Suprapubic skin (tissue), 4 donors: ENCODE results near the gene DNAH8. TPM values are rescaled to one million over a fixed set of nuclear protein-coding genes. Genes with fewer than 3 reads are reported as not detected.

Source experiments
- DNase-seq, 2 donors: peaks; one replicate each; pipeline ENCODE4 v3.0.0-alpha.2; 2019; ENCODE audit warnings: low spot score in 2 of 2
- H3K27ac ChIP-seq: fragments of 200-600 bp; sonication (generic); one replicate; pipeline ENCODE4 v1.5.1; 2019
- H3K27me3 ChIP-seq: fragments of 200-600 bp; sonication (generic); one replicate; pipeline ENCODE4 v1.5.1; 2019
- H3K36me3 ChIP-seq: fragments of 200-600 bp; sonication (generic); one replicate; pipeline ENCODE4 v1.5.1; 2019
- H3K4me1 ChIP-seq: fragments of 200-600 bp; sonication (generic); one replicate; pipeline ENCODE4 v1.5.1; 2019
- H3K4me3 ChIP-seq: fragments of 200-600 bp; sonication (generic); one replicate; pipeline ENCODE4 v1.5.1; 2019; ENCODE audit warnings: mild to moderate bottlenecking
- H3K9me3 ChIP-seq: fragments of 200-600 bp; sonication (generic); one replicate; pipeline ENCODE4 v1.5.1; 2019
- CTCF ChIP-seq, 2 donors: fragments of 200-600 bp in 1 of 2; fragments of 450-650 bp in 1 of 2; sonication (generic) in 1 of 2; IDR thresholded peaks; one replicate each; pipeline ENCODE4 v1.5.1; 2016 to 2019; ENCODE audit warnings: antibody characterized with exemption in 2 of 2, mild to moderate bottlenecking in 1 of 2, moderate library complexity in 1 of 2
- EP300 ChIP-seq: sonication (generic); formaldehyde crosslinking; IDR thresholded peaks from one replicate; pipeline ENCODE4 v1.6.1; 2017; ENCODE audit warnings: antibody characterized with exemption
- POLR2A ChIP-seq, 2 donors: fragments of 450-650 bp; IDR thresholded peaks; one replicate each; pipeline ENCODE4 v1.6.1; 2017; ENCODE audit warnings: antibody characterized with exemption in 2 of 2, mild to moderate bottlenecking in 2 of 2, moderate library complexity in 2 of 2
- POLR2AphosphoS5 ChIP-seq, 3 donors: sonication (generic); formaldehyde crosslinking; IDR thresholded peaks; one replicate each; pipeline ENCODE4 v1.6.1; 2017; ENCODE audit warnings: antibody characterized with exemption in 3 of 3
- WGBS: methylation state at CpG from one replicate; pipeline ENCODE4 v1.1.5; 2018; 5-methylcytosine and 5-hydroxymethylcytosine counted together
- total RNA-seq, 4 donors: library from RNA; depleted of rRNA; stranded (reverse); fragments of >200 nt; gene quantifications; one replicate each; pipeline ENCODE4 v1.1.0, GENCODE V29; 2016

Gene DNAH8
- total RNA-seq, 4 donors from 2014 or later, result 0.04 to 0.23 (median 0.08) TPM; not detected in 1

DNA sequence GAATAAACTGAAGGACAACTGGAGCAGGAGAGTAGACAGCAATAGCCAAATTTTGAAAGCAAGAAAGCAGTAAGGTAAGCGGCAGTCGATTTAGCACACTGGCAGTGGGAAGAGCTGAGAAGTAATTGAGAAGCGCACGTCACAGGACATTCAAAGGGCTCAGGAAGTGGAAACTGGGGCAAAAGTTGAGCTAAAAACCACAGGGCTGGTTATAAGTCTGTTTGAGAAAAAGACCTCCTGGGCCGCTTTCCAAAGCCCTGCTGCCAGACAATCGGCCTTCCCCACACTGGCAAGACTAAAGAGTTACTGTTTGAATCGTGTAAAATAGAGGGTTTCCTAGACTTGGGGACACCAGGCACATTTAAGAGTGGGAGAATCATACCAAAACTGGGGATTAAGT, 161.4 kb downstream of the DNAH8 start:
- H3K4me1 ChIP-seq, result no peaks in the 10 kb centered on the region
- H3K4me3 ChIP-seq, result no peak overlapping the region
- H3K27ac ChIP-seq, result no peak overlapping the region
- TF ChIP-seq POLR2A (IDR thresholded peaks at IDR 0.05) (no peak), EP300 (no peak), POLR2AphosphoS5 (IDR thresholded peaks at IDR 0.05) (no peak), CTCF (IDR thresholded peaks at IDR 0.05) (no peak)
- no peaks in the 10 kb centered on the region for H3K36me3 ChIP-seq
- no peaks in the 10 kb centered on the region for H3K9me3 ChIP-seq
- WGBS, result 64% methylated on average over 7 of the region's 7 CpGs
- H3K27me3 ChIP-seq, result no peaks in the 10 kb centered on the region
- no peak for DNase-seq

DNA sequence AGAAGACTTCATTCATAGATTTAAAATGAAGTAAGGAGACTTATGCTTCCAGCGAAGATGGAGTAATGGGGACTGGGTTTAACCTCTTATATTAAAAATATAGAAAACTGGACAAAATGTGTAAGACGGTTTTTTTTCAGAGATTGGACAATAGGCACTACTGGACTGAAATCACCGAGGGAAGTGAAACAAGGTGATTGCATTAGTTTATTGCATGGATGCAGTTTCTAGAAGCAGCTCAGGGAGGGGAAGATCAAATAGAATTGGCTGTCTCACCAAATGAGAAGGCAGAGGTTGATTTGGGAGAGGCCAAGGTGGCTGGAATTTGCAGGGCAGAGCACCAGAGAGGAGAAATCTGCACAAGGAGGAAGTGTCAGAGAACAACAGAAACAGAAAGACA, 162.6 kb downstream of the DNAH8 start:
- DNase-seq, result no peak
- Histone ChIP-seq H3K4me1 (no peaks in the 10 kb centered on the region), H3K27ac (no peak overlapping the region), H3K27me3 (no peaks in the 10 kb centered on the region), H3K36me3 (no peaks in the 10 kb centered on the region), H3K9me3 (no peaks in the 10 kb centered on the region), H3K4me3 (no peak overlapping the region)
- TF ChIP-seq CTCF (IDR thresholded peaks at IDR 0.05), result no peak
- no peak for TF ChIP-seq POLR2AphosphoS5 (IDR thresholded peaks at IDR 0.05)
- TF ChIP-seq EP300, result no peak
- no peak for TF ChIP-seq POLR2A (IDR thresholded peaks at IDR 0.05)
- WGBS, result 46% methylated on average over 2 of the region's 3 CpGs

DNA sequence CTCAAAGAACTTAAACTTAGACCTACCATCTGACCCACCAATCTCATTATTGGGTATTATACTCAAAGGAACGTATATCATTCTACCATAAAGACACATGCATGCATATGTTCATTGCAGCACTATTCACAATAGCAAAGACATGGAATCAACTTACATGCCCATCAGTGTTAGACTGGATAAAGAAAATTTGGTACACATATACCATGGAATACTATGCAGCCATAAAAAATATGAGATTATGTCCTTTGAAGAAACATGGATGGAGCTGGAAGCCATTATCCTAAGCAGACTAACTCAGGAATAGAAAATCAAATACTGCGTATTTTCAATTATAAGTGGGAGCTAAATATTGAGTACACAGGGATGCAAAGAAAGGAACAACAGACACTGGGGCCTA, 167.0 kb downstream of the DNAH8 start:
- TF ChIP-seq POLR2AphosphoS5 (IDR thresholded peaks at IDR 0.05) (no peak), POLR2A (IDR thresholded peaks at IDR 0.05) (no peak), EP300 (no peak), CTCF (IDR thresholded peaks at IDR 0.05) (no peak)
- DNase-seq, result no peak
- WGBS, result 99% methylated on average over 2 of the region's 2 CpGs
- Histone ChIP-seq H3K27ac (no peak overlapping the region), H3K9me3 (no peaks in the 10 kb centered on the region), H3K4me1 (no peaks in the 10 kb centered on the region), H3K36me3 (no peaks in the 10 kb centered on the region), H3K27me3 (no peaks in the 10 kb centered on the region), H3K4me3 (no peak overlapping the region)

DNA sequence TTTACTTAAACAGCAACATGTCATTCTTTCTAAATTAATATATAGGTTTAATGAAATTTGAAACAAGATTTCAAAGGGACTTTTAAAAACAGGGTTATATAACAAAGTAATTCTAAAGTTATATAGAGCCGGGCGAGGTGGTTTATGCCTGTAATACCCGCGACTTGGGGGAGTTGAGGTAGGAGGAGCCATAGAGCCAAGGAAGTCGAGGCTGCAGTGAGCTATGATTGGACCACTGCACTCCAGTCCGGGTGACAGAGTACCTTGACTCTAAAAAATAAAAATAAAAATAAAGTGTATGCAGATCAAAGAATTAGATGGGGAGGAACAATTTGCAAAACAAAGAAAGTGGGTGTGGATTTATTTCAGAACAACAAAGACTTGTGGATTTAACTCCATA, 182.4 kb downstream of the DNAH8 start:
- no peak overlapping the region for H3K27ac ChIP-seq
- TF ChIP-seq EP300, result no peak
- TF ChIP-seq CTCF (IDR thresholded peaks at IDR 0.05), result no peak
- no peak for TF ChIP-seq POLR2AphosphoS5 (IDR thresholded peaks at IDR 0.05)
- no peak for TF ChIP-seq POLR2A (IDR thresholded peaks at IDR 0.05)
- 80% methylated on average over 6 of the region's 6 CpGs for WGBS

GRCh38 chr6:38901802-38902522, 186.9 kb downstream of the DNAH8 start:
- Histone ChIP-seq H3K9me3 (no peaks in the 10 kb centered on the region), H3K4me1 (no peaks in the 10 kb centered on the region), H3K27me3 (no peaks in the 10 kb centered on the region), H3K27ac (no peak overlapping the region), H3K4me3 (no peak overlapping the region), H3K36me3 (no peaks in the 10 kb centered on the region)
- 88% methylated on average over 3 of the region's 3 CpGs for WGBS
- no peak for DNase-seq
- no peak for TF ChIP-seq POLR2A (IDR thresholded peaks at IDR 0.05)
- no peak for TF ChIP-seq CTCF (IDR thresholded peaks at IDR 0.05)
- no peak for TF ChIP-seq EP300
- TF ChIP-seq POLR2AphosphoS5 (IDR thresholded peaks at IDR 0.05), result no peak

More for the DNA sequence above, 182.4 kb downstream of the DNAH8 start:
- no peaks in the 10 kb centered on the region for H3K36me3 ChIP-seq
- H3K9me3 ChIP-seq, result no peaks in the 10 kb centered on the region
- H3K4me3 ChIP-seq, result no peak overlapping the region
- DNase-seq, result no peak
- H3K4me1 ChIP-seq, result no peaks in the 10 kb centered on the region
- H3K27me3 ChIP-seq, result peaks cover 6% of the 10 kb centered on the region
